ENCODE measurements around the gene CCDC197.

GRCh38 chr14:94045563-94046345 lies 48.7 kb downstream of the CCDC197 start:
- TF ChIP-seq CTCF (IDR thresholded peaks at IDR 0.05; ENCODE audit: low read length) = no peak
- TF ChIP-seq EZH2 (optimal IDR thresholded peaks at IDR 0.05; ENCODE audit: low read depth, low read length) = no peak
